H1 (cell line): ENCODE data around the gene PIF1.

ENCODE experiments used
- ATF2 ChIP-seq: IDR thresholded peaks from 2 replicates; pipeline ENCODE4 v1.6.1; 2012; ENCODE audit warnings: low read length, inconsistent platforms
- CHD2 ChIP-seq: IDR thresholded peaks from 2 replicates; pipeline ENCODE4 v1.6.1; 2012; ENCODE audit warnings: low read length, improper control_type of control experiment
- CTCF ChIP-seq, 3 experiments: IDR thresholded peaks; 1 replicate in 2 of 3; 2 replicates in 1 of 3; pipeline versions ENCODE4 v1.5.1 to v1.6.1; 2011; ENCODE audit warnings: low read length in 3 of 3, mild to moderate bottlenecking in 3 of 3, inconsistent platforms in 2 of 3, low read depth in 1 of 3, moderate library complexity in 1 of 3; ENCODE audit not compliant: insufficient read depth in 1 of 3; ENCODE audit errors: control extremely low read depth in 1 of 3
- EGR1 ChIP-seq: IDR thresholded peaks from 2 replicates; pipeline ENCODE4 v1.6.1; 2011; ENCODE audit warnings: low read depth, low read length, borderline replicate concordance
- EP300 ChIP-seq, 2 experiments: IDR thresholded peaks; 1 replicate in 1 of 2; 2 replicates in 1 of 2; pipeline ENCODE4 v1.6.1; 2011 to 2012; ENCODE audit warnings: low read depth in 2 of 2, low read length in 2 of 2, mild to moderate bottlenecking in 2 of 2, borderline replicate concordance in 1 of 2, inconsistent platforms in 1 of 2, moderate library complexity in 1 of 2
- GABPA ChIP-seq: IDR thresholded peaks from 2 replicates; pipeline ENCODE4 v1.6.1; 2011; ENCODE audit warnings: mild to moderate bottlenecking, low read length, moderate library complexity, borderline replicate concordance; ENCODE audit not compliant: insufficient read depth
- JUND ChIP-seq: IDR thresholded peaks from 2 replicates; pipeline ENCODE4 v1.6.1; 2011; ENCODE audit warnings: mild to moderate bottlenecking, improper control_type of control experiment, low read length
- KDM5A ChIP-seq: fragments of 200-600 bp; IDR thresholded peaks from 2 replicates; pipeline ENCODE4 v1.7.1; 2012; ENCODE audit warnings: mild to moderate bottlenecking, low read length, inconsistent platforms, mixed read lengths
- POLR2A ChIP-seq, 2 experiments: IDR thresholded peaks; 1 replicate in 1 of 2; 2 replicates in 1 of 2; pipeline ENCODE4 v1.6.1; 2011; ENCODE audit warnings: low read depth in 2 of 2, low read length in 2 of 2, mild to moderate bottlenecking in 2 of 2; ENCODE audit errors: control extremely low read depth in 1 of 2
- POLR2AphosphoS5 ChIP-seq: IDR thresholded peaks from 2 replicates; pipeline ENCODE4 v1.6.1; 2011; ENCODE audit warnings: low read depth, low read length
- RBBP5 ChIP-seq: IDR thresholded peaks from 2 replicates; pipeline ENCODE4 v1.7.1; 2012; ENCODE audit warnings: low read depth, mild to moderate bottlenecking, inconsistent platforms, low read length, moderate library complexity, borderline replicate concordance
- RNF2 ChIP-seq: fragments of 200-900, 300-1000 bp; sonication (generic); IDR thresholded peaks from 2 replicates; pipeline ENCODE4 v1.7.1; 2016; ENCODE audit warnings: borderline replicate concordance, low read depth, mild to moderate bottlenecking, antibody characterized with exemption, low read length; ENCODE audit not compliant: poor library complexity, severe bottlenecking; ENCODE audit errors: missing control alignments
- ZNF274 ChIP-seq: IDR thresholded peaks from 2 replicates; pipeline ENCODE4 v1.7.0; 2012; ENCODE audit warnings: low read length, borderline replicate concordance; ENCODE audit errors: extremely low read depth

GRCh38 chr15:64767203-64767602, 58.2 kb downstream of the PIF1 start:
- TF ChIP-seq POLR2AphosphoS5 (no peak), CTCF (IDR thresholded peaks at IDR 0.05; ENCODE audit: control extremely low read depth in 1 of 3, insufficient read depth in 1 of 3, low read depth in 1 of 3, low read length in 3 of 3) (no peak), CHD2 (no peak), POLR2A (IDR thresholded peaks at IDR 0.05; ENCODE audit: control extremely low read depth in 1 of 2, low read depth in 2 of 2, low read length in 2 of 2) (no peak), RBBP5 (no peak), GABPA (no peak), ZNF274 (no peak), JUND (no peak), RNF2 (no peak), KDM5A (no peak), EGR1 (no peak), EP300 (IDR thresholded peaks at IDR 0.05; ENCODE audit: borderline replicate concordance in 1 of 2, low read depth in 2 of 2, low read length in 2 of 2) (no peak), ATF2 (no peak)
